ENCODE measurements around the gene KIF6.

The KIF6 gene

GRCh38 chr6:39585641-39586040, 139.6 kb downstream of the KIF6 start:
- no peak for DNase-seq

- no peak for DNase-seq
Observed at GRCh38 chr6:39577446-39578165, 147.6 kb downstream of the KIF6 start.

GRCh38 chr6:39576556-39577303, 148.5 kb downstream of the KIF6 start:
- DNase-seq = no peak

GRCh38 chr6:39574991-39575390, 150.2 kb downstream of the KIF6 start:
- DNase-seq = no peak

- DNase-seq = no peak
Observed at GRCh38 chr6:39573541-39573940, 151.7 kb downstream of the KIF6 start.

GRCh38 chr6:39572661-39573340, 152.4 kb downstream of the KIF6 start:
- DNase-seq = no peak

GRCh38 chr6:39568896-39569295, 156.3 kb downstream of the KIF6 start:
- DNase-seq = no peak

- no peak for DNase-seq
Observed at GRCh38 chr6:39567091-39567490, 158.1 kb downstream of the KIF6 start.

GRCh38 chr6:39566456-39566855, 158.8 kb downstream of the KIF6 start:
- DNase-seq = no peak

GRCh38 chr6:39565956-39566355, 159.3 kb downstream of the KIF6 start:
- DNase-seq = no peak

GRCh38 chr6:39563566-39564311, 161.5 kb downstream of the KIF6 start:
- no peak for DNase-seq

- no peak for DNase-seq
Observed at GRCh38 chr6:39561536-39562266, 163.5 kb downstream of the KIF6 start.

- no peak for DNase-seq
Observed at GRCh38 chr6:39560915-39561314, 164.3 kb downstream of the KIF6 start.

- no peak for DNase-seq
Observed at GRCh38 chr6:39558591-39559190, 166.5 kb downstream of the KIF6 start.

- DNase-seq = no peak
Observed at GRCh38 chr6:39558079-39558478, 167.1 kb downstream of the KIF6 start.

- no peak for DNase-seq
Observed at GRCh38 chr6:39555136-39555535, 170.1 kb downstream of the KIF6 start.

- no peak for DNase-seq
Observed at GRCh38 chr6:39553860-39554802, 171.1 kb downstream of the KIF6 start.

- no peak for DNase-seq
Observed at GRCh38 chr6:39553029-39553428, 172.2 kb downstream of the KIF6 start.

GRCh38 chr6:39550191-39550590, 175.0 kb downstream of the KIF6 start:
- DNase-seq = no peak

GRCh38 chr6:39546731-39547130, 178.5 kb downstream of the KIF6 start:
- DNase-seq = no peak

- no peak for DNase-seq
Observed at GRCh38 chr6:39543950-39544349, 181.3 kb downstream of the KIF6 start.

All from cortex of kidney (tissue), 1 donor.